HepG2 (cell line): Measurements from ENCODE around the gene CPEB4. TPM values are rescaled to one million over a fixed set of nuclear protein-coding genes. Genes with fewer than 3 reads are reported as not detected.

Experiments
- MYC ChIP-seq: sonication (generic); formaldehyde crosslinking; IDR thresholded peaks from 2 replicates; pipeline ENCODE4 v1.9.0; 2021; ENCODE audit warnings: missing genetic modification reagents, borderline replicate concordance
- NR0B2 ChIP-seq: sonication (generic); formaldehyde crosslinking; IDR thresholded peaks from 2 replicates; pipeline ENCODE4 v1.4.0; 2020; ENCODE audit warnings: mild to moderate bottlenecking, missing genetic modification reagents
- REL ChIP-seq: sonication (generic); formaldehyde crosslinking; conservative IDR thresholded peaks from 2 replicates; pipeline ENCODE4 v1.8.0; 2022; ENCODE audit warnings: mild to moderate bottlenecking, missing genetic modification reagents, moderate library complexity
- TBX2 ChIP-seq: sonication (generic); formaldehyde crosslinking; IDR thresholded peaks from 2 replicates; pipeline ENCODE4 v1.5.0; 2020; ENCODE audit warnings: missing genetic modification reagents, mild to moderate bottlenecking, borderline replicate concordance
- ZBTB4 ChIP-seq: sonication (generic); formaldehyde crosslinking; IDR thresholded peaks from 2 replicates; pipeline ENCODE4 v1.4.0; 2020; ENCODE audit warnings: missing genetic modification reagents, mild to moderate bottlenecking, borderline replicate concordance
- ZBTB40 ChIP-seq, 2 experiments: fragments of 450-650 bp in 1 of 2; sonication (generic) in 1 of 2; formaldehyde crosslinking in 1 of 2; IDR thresholded peaks; 2 replicates each; pipeline versions ENCODE4 v1.6.1 to v1.8.0; 2016 to 2022; ENCODE audit warnings: antibody characterized with exemption in 1 of 2, mild to moderate bottlenecking in 1 of 2, missing genetic modification reagents in 1 of 2
- ZBTB42 ChIP-seq: sonication (generic); formaldehyde crosslinking; IDR thresholded peaks from 2 replicates; pipeline ENCODE4 v1.5.0; 2020; ENCODE audit warnings: mild to moderate bottlenecking, missing genetic modification reagents
- ZFP36L2 ChIP-seq: sonication (generic); formaldehyde crosslinking; IDR thresholded peaks from 2 replicates; pipeline ENCODE4 v1.4.0; 2020; ENCODE audit warnings: missing genetic modification reagents
- ZNF160 ChIP-seq: sonication (generic); formaldehyde crosslinking; IDR thresholded peaks from 2 replicates; pipeline ENCODE4 v1.8.0; 2022; ENCODE audit warnings: mild to moderate bottlenecking, inconsistent platforms, missing genetic modification reagents
- ZNF281 ChIP-seq: sonication (generic); formaldehyde crosslinking; IDR thresholded peaks from 2 replicates; pipeline ENCODE4 v1.4.0; 2020; ENCODE audit warnings: missing genetic modification reagents, borderline replicate concordance
- ZNF841 ChIP-seq: sonication (generic); formaldehyde crosslinking; IDR thresholded peaks from 2 replicates; pipeline ENCODE4 v1.8.1; 2023; ENCODE audit warnings: missing genetic modification reagents, borderline replicate concordance
- polyA plus RNA-seq, 8 experiments: library from polyadenylated mRNA; depleted of rRNA in 3 of 8; stranded (reverse) in 7 of 8; unstranded in 1 of 8; fragments of >200 nt; fragmentation: Illumina TruSeq in 4 of 8; extraction: Trizol in 4 of 8; gene quantifications; 2 replicates each; pipeline versions ENCODE4 v1.2.1 to v1.2.3, GENCODE V29; 2011 to 2016; ENCODE audit warnings: low read depth in 4 of 8, missing spikeins in 1 of 8, mixed read lengths in 1 of 8; ENCODE audit not compliant: insufficient read depth in 1 of 8
- total RNA-seq, 5 experiments: library from RNA; depleted of rRNA; stranded (reverse); fragments of >200 nt; fragmentation: Illumina TruSeq; extraction: Trizol; gene quantifications; 2 replicates each; pipeline ENCODE4 v1.2.3, GENCODE V29; 2016; ENCODE audit warnings: low read depth in 1 of 5

CPEB4 gene
- total and polyA plus RNA-seq, 2 of the 13 experiments (the other 11 are each of a cell fraction or from before 2014, with no cell fraction given): 7.7 to 26.7 TPM

DNA sequence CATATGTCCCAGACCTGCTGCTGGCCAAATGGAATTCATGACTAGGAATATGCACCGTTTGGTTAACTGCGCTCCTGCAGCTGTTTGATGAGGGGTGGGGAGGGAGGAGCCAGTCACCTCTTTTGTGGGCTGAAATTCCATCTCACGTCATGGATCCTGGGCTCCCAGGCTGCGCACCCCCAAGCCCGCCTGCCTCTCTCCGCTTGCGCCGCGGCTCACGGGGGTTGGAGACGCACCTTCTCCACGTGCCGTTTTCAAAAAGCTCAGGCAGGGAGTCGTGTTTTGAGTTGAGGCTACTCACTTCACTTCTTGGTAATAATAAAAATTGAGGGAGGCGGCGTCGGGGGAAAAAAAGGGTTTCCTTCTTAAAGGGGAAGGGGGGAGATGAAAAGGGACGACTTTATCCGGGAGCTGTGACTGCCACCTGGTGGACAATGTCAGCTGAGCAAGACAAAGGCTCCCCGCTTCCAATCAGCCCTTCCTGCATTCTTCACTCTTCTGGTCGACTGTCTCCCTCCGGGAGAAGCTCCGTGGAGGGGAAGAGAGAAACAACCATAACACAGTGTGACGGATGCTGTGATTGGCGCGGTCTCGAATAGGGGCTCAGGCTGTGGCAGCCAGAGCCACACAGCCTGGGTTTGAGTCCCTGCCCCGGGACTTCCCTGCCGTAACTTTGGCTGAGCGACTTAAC is 84.9 kb downstream of the CPEB4 start (continued):
- TF ChIP-seq ZBTB40 (IDR thresholded peaks at IDR 0.05) (no peak), ZBTB40 (CRISPR knock-in tag; IDR thresholded peaks at IDR 0.05) (no peak), ZBTB4 (CRISPR knock-in tag) (no peak), ZNF160 (CRISPR knock-in tag) (no peak), ZNF281 (CRISPR knock-in tag) (peak; percentile 5; the same call in 1 of the 2 replicates), ZFP36L2 (CRISPR knock-in tag) (no peak), MYC (CRISPR knock-in tag) (no peak), TBX2 (CRISPR knock-in tag) (no peak), REL (CRISPR knock-in tag) (no peak), NR0B2 (CRISPR knock-in tag) (no peak), ZNF841 (CRISPR knock-in tag) (no peak), ZBTB42 (CRISPR knock-in tag) (no peak)
